Heart right ventricle (tissue), 16 donors: ENCODE results near the gene TMSB4Y. TPM values are rescaled to one million over a fixed set of nuclear protein-coding genes. Genes with fewer than 3 reads are reported as not detected.

Experiments used
- ATAC-seq, 8 donors: fragments of 200-7000 bp; cut with Tn5 transposase; one replicate each; pipeline ENCODE4 v1.9.1; 2020; ENCODE audit warnings: mild to moderate bottlenecking in 8 of 8, moderate library complexity in 8 of 8, moderate number of reproducible peaks in 1 of 8
- DNase-seq, 2 donors: peaks; one replicate each; pipeline ENCODE4 v3.0.0-alpha.2; 2020
- H3K27ac ChIP-seq, 10 donors: fragments of 200-600 bp; sonication (generic) in 2 of 10; one replicate each; pipeline versions ENCODE4 v1.5.0 to v1.8.0; 2020 to 2022; ENCODE audit warnings: mild to moderate bottlenecking in 3 of 10
- H3K27me3 ChIP-seq, 7 donors: fragments of 200-600 bp; one replicate each; pipeline ENCODE4 v1.8.0; 2021 to 2022; ENCODE audit warnings: mild to moderate bottlenecking in 2 of 7
- H3K36me3 ChIP-seq, 9 donors: fragments of 200-600 bp; sonication (generic) in 1 of 9; one replicate each; pipeline versions ENCODE4 v1.5.0 to v1.8.0; 2020 to 2022; ENCODE audit warnings: mild to moderate bottlenecking in 2 of 9
- H3K4me1 ChIP-seq, 9 donors: fragments of 200-600 bp; sonication (generic) in 1 of 9; one replicate each; pipeline versions ENCODE4 v1.5.0 to v1.8.0; 2020 to 2022; ENCODE audit warnings: mild to moderate bottlenecking in 4 of 9
- H3K4me3 ChIP-seq, 10 donors: fragments of 200-600 bp; sonication (generic) in 2 of 10; one replicate each; pipeline versions ENCODE4 v1.5.0 to v1.8.0; 2020 to 2022; ENCODE audit warnings: mild to moderate bottlenecking in 7 of 10, moderate library complexity in 2 of 10
- H3K9me3 ChIP-seq, 11 donors: fragments of 200-600 bp in 10 of 11; sonication (generic) in 2 of 11; one replicate each; pipeline versions ENCODE4 v1.5.0 to v1.8.0; 2013 to 2022; ENCODE audit warnings: mild to moderate bottlenecking in 2 of 11, control low read depth in 1 of 11, moderate library complexity in 1 of 11
- WGBS, 2 donors: extraction: QIAGEN DNeasy Blood & Tissue Kit; methylation state at CpG; one replicate each; pipeline ENCODE4 v1.1.7; 2013; ENCODE audit warnings: inconsistent platforms in 1 of 2; 5-methylcytosine and 5-hydroxymethylcytosine counted together
- intact Hi-C, 10 donors: fragments of 100-400 bp; cut with DNase I; formaldehyde crosslinking; loops; one replicate each; pipeline versions ENCODE4 v1.11.1 to v1.14.2; 2022
- polyA plus RNA-seq, 2 donors: library from polyadenylated mRNA; stranded (reverse); fragments of 200-250 nt; gene quantifications; one replicate each; pipeline ENCODE4 v1.2.3, GENCODE V29; 2013
- total RNA-seq, 10 donors: library from RNA; stranded (reverse); fragmentation: NEBNext Ultra II Directional in 3 of 10; extraction: Animal tissue kit (Norgen Biotek cat#: 25700) in 3 of 10; gene quantifications; one replicate each; pipeline versions ENCODE4 v1.2.1 to v1.2.4, GENCODE V29; 2021 to 2023
- TF ChIP-seq, protein P1 (sequence below), 9 donors: fragments of 200-600 bp; sonication (generic) in 2 of 9; IDR thresholded peaks; one replicate each; pipeline versions ENCODE4 v1.5.0 to v1.8.0; 2021 to 2022; ENCODE audit warnings: antibody characterized with exemption in 9 of 9, mild to moderate bottlenecking in 5 of 9, moderate library complexity in 1 of 9
- donor health status: Arrhythmogenic right ventricular cardiomyopathy.
- donor health status: ischemic (EF 13 %, LVEDD 7.1; RV severe dilation, severe dysfunction).
- donor health status: healthy with polysubstance abuse.
- donor health status: DM: no; HTN: yes; CAD: no.
- donor health status: DM: no; HTN: no; CAD: no.
- donor health status: ischemic (EF 25% LVEDD 6.9; RV normal size, moderate dysfunction).
- donor health status: ischemic (EF 25% LVEDD 5.7; RV mildly dilated, moderate dysfunction).
- donor health status: healthy.
- donor health status: DM: yes; HTN: yes; CAD: no.
- donor health status: Ischemic cardiomyopathy.
- donor health status: ischemic (EF 35%, LVEDD 5.7; RV mildly dilated, moderate dysfunction).
- donor health status: nonischemic (EF 11% LVEDD 7.7; RV severe dilation, severe dysfunction).
- donor health status: DM: yes; HTN: yes; CAD: no.
- donor health status: PGD.
- donor health status: ischemic (EF 29% LVEDD 5.4; RV normal size, mild dysfunction).
- donor health status: nonischemic (EF 23%, LVEDD 6.1; RV moderate dilation, normal function).

TMSB4Y gene
- total and polyA plus RNA-seq, 12 donors = 0.51 to 1.7 (median 0.88) TPM; not detected in 3

GRCh38 chrY:13729517-13729916 is 25.8 kb downstream of the TMSB4Y start:
- ATAC-seq = no peak

GRCh38 chrY:13738618-13739017 is 34.9 kb downstream of the TMSB4Y start:
- 19 to 20% methylated on average over 10 of the region's 10 CpGs for WGBS, 2 donors
- ATAC-seq = no peak
- DNase-seq = no peak
- TF ChIP-seq, protein P1, sequence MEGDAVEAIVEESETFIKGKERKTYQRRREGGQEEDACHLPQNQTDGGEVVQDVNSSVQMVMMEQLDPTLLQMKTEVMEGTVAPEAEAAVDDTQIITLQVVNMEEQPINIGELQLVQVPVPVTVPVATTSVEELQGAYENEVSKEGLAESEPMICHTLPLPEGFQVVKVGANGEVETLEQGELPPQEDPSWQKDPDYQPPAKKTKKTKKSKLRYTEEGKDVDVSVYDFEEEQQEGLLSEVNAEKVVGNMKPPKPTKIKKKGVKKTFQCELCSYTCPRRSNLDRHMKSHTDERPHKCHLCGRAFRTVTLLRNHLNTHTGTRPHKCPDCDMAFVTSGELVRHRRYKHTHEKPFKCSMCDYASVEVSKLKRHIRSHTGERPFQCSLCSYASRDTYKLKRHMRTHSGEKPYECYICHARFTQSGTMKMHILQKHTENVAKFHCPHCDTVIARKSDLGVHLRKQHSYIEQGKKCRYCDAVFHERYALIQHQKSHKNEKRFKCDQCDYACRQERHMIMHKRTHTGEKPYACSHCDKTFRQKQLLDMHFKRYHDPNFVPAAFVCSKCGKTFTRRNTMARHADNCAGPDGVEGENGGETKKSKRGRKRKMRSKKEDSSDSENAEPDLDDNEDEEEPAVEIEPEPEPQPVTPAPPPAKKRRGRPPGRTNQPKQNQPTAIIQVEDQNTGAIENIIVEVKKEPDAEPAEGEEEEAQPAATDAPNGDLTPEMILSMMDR (IDR thresholded peaks at IDR 0.05) = peak in 5 of 9 donors; percentile 33 to 57 (median 44)
- Histone ChIP-seq H3K4me1 (no peaks in the 10 kb centered on the region), H3K4me3 (no peak overlapping the region), H3K27ac (no peak overlapping the region), H3K9me3 (no peaks in the 10 kb centered on the region), H3K36me3 (no peaks in the 10 kb centered on the region), H3K27me3 (no peaks in the 10 kb centered on the region)
- intact Hi-C loops = no loop called here

More at GRCh38 chrY:13729517-13729916, 25.8 kb downstream of the TMSB4Y start:
- Histone ChIP-seq H3K27me3 (no peaks in the 10 kb centered on the region), H3K36me3 (no peaks in the 10 kb centered on the region), H3K4me1 (no peaks in the 10 kb centered on the region), H3K4me3 (no peak overlapping the region), H3K27ac (no peak overlapping the region), H3K9me3 (peaks cover 0 to 3% (median 0%) of the 10 kb centered on the region in 11 donors)
- TF ChIP-seq, protein P1 (IDR thresholded peaks at IDR 0.05) = peak in 3 of 9 donors; percentile 25 to 41 (median 33)
- no peak for DNase-seq
- intact Hi-C loops = loop anchor here in 1 of 10 donors (5.0 kb wide), 1 partner anchor 292 kb away; no protein-coding TSS in a partner anchor
- 69 to 76% methylated on average over 6 of the region's 6 CpGs for WGBS, 2 donors

- TF ChIP-seq, protein P1 (IDR thresholded peaks at IDR 0.05) = peak in 2 of 9 donors; percentile 22 to 31
- Histone ChIP-seq H3K4me3 (peak overlapping the region in 6 of 10 donors; percentile 25 to 53 (median 49)), H3K4me1 (peaks cover 0 to 4% (median 0%) of the 10 kb centered on the region in 9 donors), H3K27me3 (no peaks in the 10 kb centered on the region), H3K36me3 (no peaks in the 10 kb centered on the region), H3K27ac (no peak overlapping the region), H3K9me3 (peaks cover 0 to under 1% (median 0%) of the 10 kb centered on the region in 11 donors)
- intact Hi-C loops = no loop called here
- peak in 1 of 2 donors; percentile 18 for DNase-seq
- ATAC-seq = peak in 2 of 8 donors; percentile 35 to 66
- WGBS, 2 donors = 2% methylated on average over 31 to 58 of the region's 60 CpGs
Observed at GRCh38 chrY:13751289-13752071, 47.8 kb downstream of the TMSB4Y start.

- Histone ChIP-seq H3K4me3 (no peak overlapping the region), H3K9me3 (no peaks in the 10 kb centered on the region), H3K27me3 (no peaks in the 10 kb centered on the region), H3K36me3 (no peaks in the 10 kb centered on the region), H3K4me1 (peaks cover 0 to 4% (median 0%) of the 10 kb centered on the region in 9 donors), H3K27ac (no peak overlapping the region)
- DNase-seq (no peak), ATAC-seq (no peak)
- 72 to 96% methylated on average over 1 of the region's 1 CpG for WGBS, 2 donors
- TF ChIP-seq, protein P1 (IDR thresholded peaks at IDR 0.05) = no peak
- intact Hi-C loops = no loop called here
Observed at GRCh38 chrY:13754661-13755060, 51.0 kb downstream of the TMSB4Y start.

Other genes with a start within 250 kb of the TMSB4Y start
- gene UTY, start 223.9 kb upstream of the TMSB4Y start, total RNA-seq = 10 to 100 TPM in 7 of 10 donors, not detected in 3; 12.4 to 15.8 (median 14.4) TPM
- 1 to 10 TPM; 1.3 to 4.2 TPM for gene UTY, start 223.9 kb upstream of the TMSB4Y start, polyA plus RNA-seq